HL-60 (cell line): ENCODE data around the gene DAPK3.

Experiments used
- DNase-seq, 2 experiments: peaks; one replicate each; pipeline ENCODE4 v3.0.0-alpha.2; 2010 to 2020; ENCODE audit warnings: low read depth in 1 of 2, low spot score in 1 of 2
- H3K27ac ChIP-seq: fragments of 250-450 bp; sonication (Bioruptor Pico); replicated peaks from 2 replicates; pipeline ENCODE4 v1.5.1; 2020; ENCODE audit warnings: mild to moderate bottlenecking, moderate library complexity
- H3K27me3 ChIP-seq: fragments of 250-450 bp; sonication (Bioruptor Pico); 2 replicates; pipeline ENCODE4 v1.5.1; 2021; ENCODE audit warnings: mild to moderate bottlenecking, moderate library complexity; ENCODE audit not compliant: insufficient read depth, poor library complexity, severe bottlenecking
- H3K4me3 ChIP-seq: replicated peaks from 2 replicates; pipeline ENCODE4 v1.5.1; 2011; ENCODE audit warnings: mild to moderate bottlenecking, control low read depth, low read length; ENCODE audit not compliant: insufficient read depth
- GABPA ChIP-seq: IDR thresholded peaks from 2 replicates; pipeline ENCODE4 v1.6.1; 2012; ENCODE audit warnings: low read depth
- POLR2AphosphoS5 ChIP-seq: IDR thresholded peaks from 2 replicates; pipeline ENCODE4 v1.6.1; 2012; ENCODE audit warnings: low read depth
- REST ChIP-seq: IDR thresholded peaks from 2 replicates; pipeline ENCODE4 v1.6.1; 2012; ENCODE audit warnings: low read depth; ENCODE audit not compliant: insufficient replicate concordance
- SPI1 ChIP-seq: IDR thresholded peaks from 2 replicates; pipeline ENCODE4 v1.6.1; 2012; ENCODE audit warnings: low read depth, mild to moderate bottlenecking, borderline replicate concordance
- TF ChIP-seq, protein P1 (sequence below): IDR thresholded peaks from one replicate; pipeline ENCODE4 v1.5.1; 2011; ENCODE audit warnings: low read length, control low read depth, inconsistent platforms; ENCODE audit not compliant: insufficient read depth

Gene DAPK3

DNA sequence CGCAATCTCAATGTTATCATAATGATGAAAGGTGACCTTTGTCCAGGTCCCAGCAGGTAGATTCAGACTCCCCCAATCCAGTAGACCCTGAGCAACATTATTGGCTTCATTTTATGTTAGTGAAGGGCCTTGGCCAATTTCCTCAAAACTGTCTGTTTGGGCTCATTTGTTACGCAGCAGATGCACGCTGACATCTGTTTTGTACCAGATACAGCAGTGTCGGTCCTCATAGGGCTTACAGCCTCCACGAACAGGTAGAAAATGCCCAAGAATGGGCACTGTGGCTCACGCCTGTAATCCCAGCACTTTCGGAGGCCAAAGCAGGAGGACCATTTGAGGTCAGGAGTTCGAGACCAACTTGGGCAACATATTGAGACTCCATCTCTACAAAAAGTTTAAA is 51.1 kb downstream of the DAPK3 start:
- Histone ChIP-seq H3K27me3 (no peaks in the 10 kb centered on the region), H3K4me3 (no peak overlapping the region), H3K27ac (no peak overlapping the region)
- no peak for TF ChIP-seq POLR2AphosphoS5
- no peak for TF ChIP-seq GABPA
- TF ChIP-seq REST = no peak
- no peak for DNase-seq

DNA sequence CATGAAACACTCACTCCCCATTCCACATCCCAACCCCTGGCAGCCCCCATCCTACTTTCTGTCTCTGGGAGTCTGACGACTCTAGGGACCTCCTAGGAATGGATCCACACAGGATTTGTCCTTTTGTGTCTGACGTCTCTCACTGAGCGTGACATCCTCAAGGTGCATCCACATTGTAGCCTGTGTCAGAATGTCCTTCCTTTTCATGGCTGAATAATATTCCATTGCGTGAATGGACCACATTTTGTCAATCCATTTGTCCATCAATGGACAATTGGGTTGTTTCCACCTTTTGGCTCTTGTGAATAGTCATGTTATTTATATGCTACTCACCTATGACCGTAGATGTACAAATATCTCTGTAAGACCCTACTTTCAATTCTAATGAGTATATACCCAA is 54.9 kb downstream of the DAPK3 start:
- DNase-seq = no peak
- TF ChIP-seq, protein P1, sequence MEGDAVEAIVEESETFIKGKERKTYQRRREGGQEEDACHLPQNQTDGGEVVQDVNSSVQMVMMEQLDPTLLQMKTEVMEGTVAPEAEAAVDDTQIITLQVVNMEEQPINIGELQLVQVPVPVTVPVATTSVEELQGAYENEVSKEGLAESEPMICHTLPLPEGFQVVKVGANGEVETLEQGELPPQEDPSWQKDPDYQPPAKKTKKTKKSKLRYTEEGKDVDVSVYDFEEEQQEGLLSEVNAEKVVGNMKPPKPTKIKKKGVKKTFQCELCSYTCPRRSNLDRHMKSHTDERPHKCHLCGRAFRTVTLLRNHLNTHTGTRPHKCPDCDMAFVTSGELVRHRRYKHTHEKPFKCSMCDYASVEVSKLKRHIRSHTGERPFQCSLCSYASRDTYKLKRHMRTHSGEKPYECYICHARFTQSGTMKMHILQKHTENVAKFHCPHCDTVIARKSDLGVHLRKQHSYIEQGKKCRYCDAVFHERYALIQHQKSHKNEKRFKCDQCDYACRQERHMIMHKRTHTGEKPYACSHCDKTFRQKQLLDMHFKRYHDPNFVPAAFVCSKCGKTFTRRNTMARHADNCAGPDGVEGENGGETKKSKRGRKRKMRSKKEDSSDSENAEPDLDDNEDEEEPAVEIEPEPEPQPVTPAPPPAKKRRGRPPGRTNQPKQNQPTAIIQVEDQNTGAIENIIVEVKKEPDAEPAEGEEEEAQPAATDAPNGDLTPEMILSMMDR = no peak
- TF ChIP-seq REST (no peak), POLR2AphosphoS5 (no peak), GABPA (no peak), SPI1 (no peak)
- Histone ChIP-seq H3K27ac (no peak overlapping the region), H3K27me3 (no peaks in the 10 kb centered on the region), H3K4me3 (no peak overlapping the region)

DNA sequence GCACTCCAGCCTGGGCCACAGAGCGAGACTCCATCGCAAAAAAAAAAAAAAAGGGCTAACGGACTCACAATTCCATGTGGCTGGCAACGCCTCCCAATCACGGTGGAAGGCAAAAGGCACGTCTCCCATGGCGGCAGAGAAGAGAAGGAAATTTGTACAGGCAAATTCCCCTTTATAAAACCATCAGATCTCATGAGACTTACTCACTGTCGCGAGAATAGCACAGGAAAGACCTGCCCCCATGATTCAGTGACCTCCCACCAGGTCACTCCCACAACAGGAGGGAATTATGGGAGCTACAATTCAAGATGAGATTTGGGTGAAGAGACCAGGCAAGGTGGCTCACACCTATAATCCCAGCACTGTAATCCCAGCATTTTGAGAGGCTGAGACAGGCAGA is 56.7 kb downstream of the DAPK3 start:
- DNase-seq = no peak
- no peaks in the 10 kb centered on the region for H3K27me3 ChIP-seq
- H3K27ac ChIP-seq = no peak overlapping the region
- TF ChIP-seq, protein P1 = no peak
- TF ChIP-seq SPI1 (no peak), GABPA (no peak), REST (no peak), POLR2AphosphoS5 (no peak)
- H3K4me3 ChIP-seq = no peak overlapping the region

- Histone ChIP-seq H3K27ac (no peak overlapping the region), H3K27me3 (no peaks in the 10 kb centered on the region), H3K4me3 (no peak overlapping the region)
- TF ChIP-seq REST (no peak), GABPA (no peak), POLR2AphosphoS5 (no peak), SPI1 (no peak)
- TF ChIP-seq, protein P1 = no peak
- no peak for DNase-seq
Observed at GRCh38 chr19:3910105-3910504, 60.8 kb downstream of the DAPK3 start.
